ENCODE data around the gene NUDT6.
"Not testable (repeated sequence)": the region's sequence is repeated elsewhere in the genome, so short reads cannot be mapped to it uniquely, and the experiment has no call there.

NUDT6 gene

GRCh38 chr4:122873821-122874593 lies 48.4 kb downstream of the NUDT6 start:
- no peak for DNase-seq

DNA sequence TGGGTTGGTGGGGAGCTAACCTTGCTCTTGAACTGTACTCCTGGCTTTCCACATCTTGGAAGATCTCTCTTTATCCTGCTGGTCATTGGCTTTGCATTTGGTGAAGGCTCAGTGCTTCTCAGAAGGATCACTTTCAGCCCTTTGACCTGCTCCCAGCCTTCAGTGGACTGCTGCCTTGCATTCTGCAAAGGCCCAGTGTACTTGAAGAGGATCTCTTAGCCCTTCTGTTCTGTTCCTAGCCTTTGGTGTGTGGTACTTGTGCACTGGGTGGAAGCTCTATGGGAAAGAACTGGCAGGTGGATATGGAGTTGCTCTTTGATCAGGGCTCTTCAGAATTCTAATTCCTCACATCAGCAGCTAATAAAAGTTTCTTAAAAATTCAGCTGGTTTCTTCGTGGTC lies 49.3 kb downstream of the NUDT6 start:
- no peak for DNase-seq

DNA sequence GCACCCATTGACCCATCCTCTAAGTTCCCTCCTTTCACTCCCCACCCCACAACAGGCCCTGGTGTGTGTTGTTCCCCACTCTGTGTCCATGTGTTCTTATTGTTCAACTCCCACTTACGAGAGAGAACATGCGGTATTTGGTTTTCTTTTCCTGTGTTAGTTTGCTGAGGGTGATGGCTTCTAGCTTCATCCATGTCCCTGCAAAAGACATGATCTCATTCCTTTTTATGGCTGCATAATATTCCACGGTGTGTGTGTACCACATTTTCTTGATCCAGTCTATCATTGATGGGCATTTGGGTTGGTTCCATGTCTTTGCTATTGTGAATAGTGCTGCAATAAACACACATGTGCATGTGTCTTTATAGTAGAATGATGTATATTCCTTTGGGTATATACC lies 54.2 kb downstream of the NUDT6 start:
- DNase-seq = not testable (repeated sequence)

DNA sequence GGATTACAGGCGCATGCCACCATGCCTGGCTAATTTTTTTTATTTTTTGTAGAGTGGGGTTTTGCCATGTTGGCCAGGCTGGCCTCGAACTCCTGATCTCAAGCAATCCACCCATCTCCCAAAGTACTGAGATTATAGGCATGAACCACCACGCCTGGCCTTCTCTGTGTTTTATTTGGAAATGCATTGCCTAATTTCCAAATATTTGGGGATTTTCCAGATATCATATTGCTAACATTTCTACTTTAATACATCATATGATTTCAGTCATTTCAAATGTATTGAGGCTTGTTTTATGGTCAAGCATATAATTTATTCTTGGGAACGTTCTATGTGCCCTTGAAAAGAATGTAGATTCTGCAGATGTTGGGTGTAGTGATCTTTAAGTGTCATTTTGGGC lies 57.0 kb downstream of the NUDT6 start:
- no peak for DNase-seq

GRCh38 chr4:122863639-122864038 lies 58.8 kb downstream of the NUDT6 start:
- no peak for DNase-seq

DNA sequence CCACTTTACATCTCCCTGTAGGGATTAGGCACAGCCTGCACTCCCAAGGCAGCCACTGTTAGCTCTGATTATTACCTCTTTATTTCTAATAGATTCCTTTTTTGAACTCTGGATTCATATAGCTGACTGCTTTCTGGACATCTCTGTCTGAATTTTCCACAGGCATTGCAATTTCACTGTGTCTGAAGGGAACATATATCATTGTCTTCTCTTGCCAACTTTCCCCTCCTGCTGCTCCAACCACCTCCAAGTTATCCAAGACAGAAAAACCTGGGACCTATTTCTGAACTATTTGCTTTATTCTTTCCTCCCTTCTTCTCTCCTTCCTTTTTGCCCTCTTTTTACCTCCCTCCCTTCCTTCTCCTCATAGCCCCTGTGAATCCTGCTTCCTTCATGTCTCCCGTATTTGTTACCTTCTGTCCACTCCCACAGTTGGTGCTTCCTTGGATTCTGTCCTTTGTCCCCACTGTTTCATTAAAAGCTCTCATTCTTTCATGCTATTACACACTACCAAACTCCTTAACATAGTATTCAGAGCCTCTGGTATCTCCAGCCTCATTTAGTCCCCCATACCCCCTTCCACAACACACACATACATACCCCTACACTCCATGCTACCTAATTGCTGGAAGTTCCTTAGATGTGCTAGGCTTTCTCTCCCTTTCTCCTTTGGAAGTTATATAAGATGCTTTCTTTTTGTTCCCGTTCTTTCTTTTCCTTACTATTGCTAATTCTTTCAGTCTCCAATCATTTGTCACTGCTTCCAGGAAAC lies 61.0 kb downstream of the NUDT6 start:
- no peak for DNase-seq

GRCh38 chr4:122858705-122859104 lies 63.7 kb downstream of the NUDT6 start:
- no peak for DNase-seq

GRCh38 chr4:122857160-122857559 lies 65.2 kb downstream of the NUDT6 start:
- DNase-seq = no peak

- no peak for DNase-seq
Observed at GRCh38 chr4:122855353-122855890, 67.0 kb downstream of the NUDT6 start.

DNA sequence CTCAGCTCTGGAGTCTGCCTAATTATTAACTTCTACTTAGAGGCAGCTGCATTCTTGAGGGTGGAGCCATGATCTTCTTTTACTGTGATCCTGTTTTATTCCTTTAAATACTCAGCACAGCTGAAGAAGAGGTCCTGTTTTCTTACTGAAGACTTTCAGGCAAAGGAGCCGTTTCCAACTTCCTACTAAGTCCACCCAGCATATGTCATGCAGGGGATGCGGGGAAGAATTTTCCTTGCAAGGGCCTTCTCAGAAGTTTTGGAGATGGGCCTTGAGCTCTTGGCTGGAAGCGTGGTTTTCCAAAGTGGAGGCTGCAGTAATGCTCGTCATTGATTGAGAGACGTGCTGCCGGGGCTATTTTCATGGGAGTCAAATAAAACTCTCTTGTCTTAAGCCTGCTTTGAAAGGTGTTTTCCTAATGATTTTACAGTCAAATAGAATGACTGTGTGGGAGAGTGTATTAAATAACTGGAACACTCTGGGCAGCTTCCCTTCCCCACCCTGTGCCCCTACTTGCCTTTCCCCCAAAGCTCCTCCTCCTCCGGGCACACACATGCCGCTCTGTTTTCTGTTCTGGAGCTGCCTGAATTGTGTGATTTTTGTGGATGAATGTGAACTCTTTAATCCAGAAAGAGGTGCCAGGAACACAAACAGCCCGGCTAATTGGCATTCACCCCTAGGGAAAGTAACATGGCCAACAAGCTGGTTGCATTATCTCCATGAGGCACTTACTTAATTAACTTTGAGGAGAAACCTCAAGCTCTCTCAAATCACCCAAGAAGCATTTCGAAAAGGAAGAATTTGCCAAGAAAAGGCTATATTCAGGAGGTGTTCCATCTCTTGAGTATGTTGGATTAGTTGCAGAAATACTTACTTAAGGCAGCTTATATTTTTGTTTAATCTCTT lies 67.7 kb downstream of the NUDT6 start:
- DNase-seq = no peak

DNA sequence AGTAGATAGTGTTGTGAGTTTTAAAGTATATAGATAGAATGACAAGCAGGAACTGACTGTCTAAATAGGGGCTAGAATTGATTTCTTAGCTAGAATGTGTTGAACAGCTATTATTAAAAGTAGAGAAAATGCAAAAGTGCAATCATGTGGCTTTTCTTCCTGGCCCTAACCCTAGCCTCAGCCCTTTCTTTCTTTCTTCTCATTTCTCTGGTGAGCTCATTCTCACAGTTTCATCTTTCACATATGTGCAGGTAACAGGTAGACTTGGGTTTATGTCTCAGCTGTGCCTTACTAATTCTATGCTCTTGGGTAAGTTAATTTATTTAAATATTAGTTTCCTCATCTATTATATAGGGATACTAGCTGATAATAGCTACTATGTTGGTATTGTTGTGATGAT lies 70.8 kb downstream of the NUDT6 start:
- DNase-seq = no peak

GRCh38 chr4:122849789-122850188 lies 72.6 kb downstream of the NUDT6 start:
- DNase-seq = not testable (repeated sequence)

- no peak for DNase-seq
Observed at GRCh38 chr4:122847931-122848330, 74.5 kb downstream of the NUDT6 start.

DNA sequence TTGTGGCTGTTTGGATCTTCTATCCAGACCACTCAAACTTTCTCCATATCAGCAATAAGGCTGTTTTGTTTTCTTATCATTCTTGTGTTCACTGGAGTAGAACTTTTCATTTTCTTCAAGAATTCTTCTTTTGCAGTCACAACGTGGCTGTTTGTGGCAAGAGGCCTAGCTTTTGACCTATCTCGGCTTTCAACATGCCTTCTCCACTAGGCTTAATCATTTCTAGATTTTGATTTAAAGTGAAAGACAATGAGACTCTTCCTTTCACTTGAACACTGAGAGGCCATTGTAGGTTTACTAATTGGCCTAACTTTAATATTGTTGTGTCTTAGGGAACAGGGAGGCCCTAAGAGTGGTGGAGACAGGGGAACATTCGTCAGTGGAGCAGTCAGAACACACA lies 76.6 kb downstream of the NUDT6 start:
- DNase-seq = no peak

DNA sequence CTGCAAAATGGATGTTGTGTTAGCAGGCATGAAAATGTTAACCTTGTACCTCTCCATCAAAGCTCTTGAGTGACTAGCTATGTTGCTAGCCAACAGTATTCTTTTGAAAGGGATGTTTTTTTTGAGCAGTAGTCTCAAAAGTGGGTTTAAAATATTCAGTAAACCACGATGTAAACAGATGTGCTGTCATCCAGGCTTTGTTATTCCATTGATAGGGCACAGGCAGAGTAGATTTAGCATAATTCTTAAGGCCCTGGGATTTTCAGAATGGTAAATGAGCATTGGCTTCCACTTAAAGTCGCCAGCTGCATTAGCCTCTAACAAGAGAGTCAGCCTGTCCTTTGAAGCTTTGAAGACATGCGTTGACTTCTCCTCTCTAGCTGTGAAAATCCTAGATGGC lies 77.3 kb downstream of the NUDT6 start:
- DNase-seq = no peak

- not testable (repeated sequence) for DNase-seq
Observed at GRCh38 chr4:122844391-122844790, 78.0 kb downstream of the NUDT6 start.

DNA sequence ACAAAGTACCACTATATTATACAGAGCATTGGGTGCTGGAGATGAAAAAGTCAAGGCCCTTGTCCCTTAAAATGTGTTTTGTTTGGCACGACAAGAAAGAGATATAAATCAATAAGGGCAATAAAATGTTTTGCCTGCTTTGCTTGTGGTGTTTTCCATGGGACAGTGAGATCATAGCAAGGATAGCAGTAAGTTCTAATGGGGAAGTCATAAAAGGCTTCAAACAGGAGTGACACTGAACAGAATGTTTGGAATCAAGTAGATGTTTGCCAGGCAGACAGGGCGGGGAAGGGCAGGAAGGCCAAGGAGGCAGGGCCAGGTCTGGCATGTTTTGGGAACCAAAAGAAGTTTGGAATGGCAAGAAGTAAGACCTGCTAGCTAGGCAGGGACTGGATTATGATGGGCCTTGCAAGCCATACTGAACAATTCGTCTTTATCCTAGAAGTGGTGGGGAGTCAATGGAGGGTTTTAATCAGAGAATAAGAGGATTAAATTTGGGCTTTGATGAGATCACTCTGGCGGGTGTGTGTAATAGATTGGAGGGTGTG lies 79.3 kb downstream of the NUDT6 start:
- DNase-seq = no peak

Measured in NCI-H1694 treated with DMSO at 0.1 percent for 48 hours (cell line).